Skeletal muscle satellite cell (primary cell): ENCODE data around the gene NUDT17. TPM values are rescaled to one million over a fixed set of nuclear protein-coding genes. Genes with fewer than 3 reads are reported as not detected.

Experiments
- H3K27me3 ChIP-seq: 2 replicates; pipeline ENCODE4 v1.7.0; 2013; ENCODE audit warnings: low read length; ENCODE audit not compliant: control insufficient read depth, insufficient read depth
- H3K36me3 ChIP-seq: 2 replicates; pipeline ENCODE4 v1.7.0; 2013; ENCODE audit warnings: mild to moderate bottlenecking, control low read depth, low read length; ENCODE audit not compliant: insufficient read depth
- H3K4me1 ChIP-seq: 2 replicates; pipeline ENCODE4 v1.7.0; 2013; ENCODE audit warnings: low read length; ENCODE audit not compliant: control insufficient read depth, insufficient read depth
- H3K4me2 ChIP-seq: 2 replicates; pipeline ENCODE4 v1.7.0; 2013; ENCODE audit warnings: mild to moderate bottlenecking, low read length
- H3K4me3 ChIP-seq: 2 replicates; pipeline ENCODE4 v1.7.0; 2013; ENCODE audit warnings: low read length
- H3K9ac ChIP-seq: 2 replicates; pipeline ENCODE4 v1.7.0; 2013; ENCODE audit warnings: mild to moderate bottlenecking, low read depth, low read length, moderate library complexity
- H3K9me3 ChIP-seq: replicated peaks from 2 replicates; pipeline ENCODE4 v1.7.0; 2013; ENCODE audit warnings: mild to moderate bottlenecking, control low read depth, low read length
- small RNA-seq: library from RNA; depleted of rRNA; stranded (forward); fragments of <200 nt; gene quantifications from one replicate; pipeline ENCODE3, GENCODE V24; 2012

Gene NUDT17

DNA sequence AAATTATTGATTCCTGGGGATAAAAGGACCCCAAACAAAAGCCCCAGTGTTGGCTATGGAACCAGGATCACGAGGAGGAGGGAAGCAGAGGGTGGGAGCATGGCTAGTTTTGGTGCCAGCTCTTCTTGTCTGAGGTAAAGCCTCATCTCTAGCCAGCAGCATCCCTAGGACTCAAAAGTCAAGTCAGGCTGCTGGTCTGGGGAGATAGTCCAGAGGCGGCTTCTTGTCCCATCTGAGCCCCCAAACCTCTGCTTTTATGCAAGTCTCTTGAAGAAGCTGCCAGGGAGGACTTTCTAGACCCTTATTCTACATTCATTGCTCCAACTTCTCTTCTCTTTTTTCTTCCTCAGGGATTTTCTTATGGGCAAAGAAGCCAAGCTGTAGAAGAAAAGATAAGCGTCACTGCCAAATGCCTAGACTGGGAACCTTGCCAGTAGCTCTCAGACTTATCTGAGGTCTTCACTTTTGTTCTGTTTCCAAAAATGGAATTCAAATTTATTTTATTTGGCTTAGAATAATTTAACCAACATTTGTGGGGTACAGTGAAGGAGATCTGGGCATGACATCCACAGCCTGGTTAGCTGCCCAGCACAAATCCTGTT, 47.2 kb downstream of the NUDT17 start:
- Histone ChIP-seq H3K36me3 (peaks cover 41% of the 10 kb centered on the region), H3K4me1 (peaks cover 33% of the 10 kb centered on the region), H3K9me3 (no peaks in the 10 kb centered on the region), H3K9ac (peak overlapping the region; percentile 77), H3K27me3 (no peaks in the 10 kb centered on the region), H3K4me2 (peak overlapping the region; percentile 66), H3K4me3 (peak overlapping the region; percentile 18)

DNA sequence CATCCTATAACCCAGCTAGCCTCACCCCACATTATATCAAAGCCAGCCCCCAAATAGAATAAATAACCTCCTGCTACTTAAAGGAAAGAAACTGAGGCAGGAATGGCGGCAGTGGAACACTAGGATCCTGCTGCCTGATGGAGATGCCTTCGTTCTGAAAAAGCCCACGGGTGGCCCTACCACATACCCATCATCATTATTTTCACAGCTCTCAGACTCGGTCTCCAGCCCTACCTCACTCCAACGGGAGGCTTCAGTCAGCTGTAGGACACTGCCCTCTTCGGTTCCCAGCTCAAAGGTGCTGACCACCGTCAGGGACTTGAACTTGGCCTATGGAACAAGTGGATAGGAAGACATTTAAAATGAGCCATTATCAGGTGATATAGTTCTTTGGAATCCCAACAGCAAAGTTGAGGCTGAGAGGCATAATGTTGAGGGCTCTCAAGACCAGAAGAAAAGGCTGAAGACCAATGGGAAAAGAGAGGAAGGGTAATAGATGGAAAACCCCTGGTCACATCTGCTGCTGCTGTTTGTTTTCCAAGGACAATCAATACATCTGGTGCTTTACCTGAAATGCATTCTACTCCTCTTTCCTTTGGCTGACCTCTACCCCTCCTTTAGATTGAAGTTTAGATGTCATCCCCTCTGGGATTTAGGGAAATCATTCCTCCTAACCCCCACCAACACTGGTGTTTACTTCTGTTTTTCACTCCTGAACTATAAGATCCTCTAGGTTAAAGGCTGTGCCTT, 48.1 kb downstream of the NUDT17 start:
- no peak overlapping the region for H3K4me3 ChIP-seq
- peaks cover 46% of the 10 kb centered on the region for H3K36me3 ChIP-seq

DNA sequence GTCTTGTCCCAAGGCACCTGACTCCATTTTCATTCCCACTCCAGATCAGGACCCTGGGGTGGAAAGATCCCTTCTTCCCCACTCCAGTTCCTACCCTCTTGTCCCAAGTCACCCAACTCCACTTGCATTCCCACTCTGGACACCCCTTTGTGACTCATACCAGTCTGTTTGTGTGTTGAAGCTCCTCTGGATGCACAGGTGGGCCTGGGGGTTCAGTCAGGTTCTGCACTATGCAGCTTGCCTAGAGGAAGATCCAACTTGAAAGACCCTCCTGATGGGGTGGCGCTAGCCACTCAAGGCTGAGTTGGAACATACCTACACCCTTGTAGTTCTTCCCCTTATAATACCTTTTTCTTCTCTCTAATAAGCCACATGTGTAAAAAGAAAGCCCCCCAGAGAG, 50.0 kb downstream of the NUDT17 start:
- H3K4me3 ChIP-seq = no peak overlapping the region
- H3K36me3 ChIP-seq = peaks cover 60% of the 10 kb centered on the region
- no peaks in the 10 kb centered on the region for H3K27me3 ChIP-seq
- no peaks in the 10 kb centered on the region for H3K9me3 ChIP-seq
- H3K4me2 ChIP-seq = no peak overlapping the region
- H3K9ac ChIP-seq = no peak overlapping the region
- peaks cover 32% of the 10 kb centered on the region for H3K4me1 ChIP-seq

More for the DNA sequence above, 48.1 kb downstream of the NUDT17 start:
- no peak overlapping the region for H3K4me2 ChIP-seq
- peak overlapping the region; percentile 77 for H3K9ac ChIP-seq
- peaks cover 33% of the 10 kb centered on the region for H3K4me1 ChIP-seq
- no peaks in the 10 kb centered on the region for H3K27me3 ChIP-seq
- H3K9me3 ChIP-seq = no peaks in the 10 kb centered on the region

DNA sequence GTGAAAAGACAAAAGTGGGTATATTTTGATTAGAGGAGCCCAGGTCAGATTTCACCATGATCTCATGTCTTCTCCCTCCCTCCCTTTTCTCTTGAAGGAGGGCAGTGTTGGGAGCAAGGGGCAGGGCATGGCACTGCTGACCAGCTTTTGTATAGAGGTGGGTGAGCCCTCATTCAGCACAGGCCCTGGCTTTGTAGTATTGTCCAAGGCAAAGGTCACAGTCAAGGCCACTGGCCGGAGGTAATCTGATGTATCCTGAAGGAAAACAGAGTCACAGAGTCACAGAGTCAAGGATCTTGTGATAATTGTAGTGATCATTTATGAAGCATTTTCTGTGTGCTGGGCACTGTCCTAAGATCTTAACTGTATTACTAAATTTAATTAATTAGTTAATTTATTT, 52.5 kb downstream of the NUDT17 start:
- peaks cover 82% of the 10 kb centered on the region for H3K36me3 ChIP-seq
- no peak overlapping the region for H3K4me2 ChIP-seq
- H3K4me3 ChIP-seq = no peak overlapping the region
- no peaks in the 10 kb centered on the region for H3K27me3 ChIP-seq
- peaks cover 9% of the 10 kb centered on the region for H3K4me1 ChIP-seq
- H3K9me3 ChIP-seq = no peaks in the 10 kb centered on the region
- H3K9ac ChIP-seq = no peak overlapping the region

Small RNAs within 50 kb of the gene (small RNA-seq; reads per million reads assigned to genes)
- gene MIR6736 = not detected
